Measurements from ENCODE around the gene SUN1. TPM values are rescaled to one million over a fixed set of nuclear protein-coding genes. Genes with fewer than 3 reads are reported as not detected.

The SUN1 gene
- total RNA-seq, 1 experiment from 2014 or later: 181 TPM

DNA sequence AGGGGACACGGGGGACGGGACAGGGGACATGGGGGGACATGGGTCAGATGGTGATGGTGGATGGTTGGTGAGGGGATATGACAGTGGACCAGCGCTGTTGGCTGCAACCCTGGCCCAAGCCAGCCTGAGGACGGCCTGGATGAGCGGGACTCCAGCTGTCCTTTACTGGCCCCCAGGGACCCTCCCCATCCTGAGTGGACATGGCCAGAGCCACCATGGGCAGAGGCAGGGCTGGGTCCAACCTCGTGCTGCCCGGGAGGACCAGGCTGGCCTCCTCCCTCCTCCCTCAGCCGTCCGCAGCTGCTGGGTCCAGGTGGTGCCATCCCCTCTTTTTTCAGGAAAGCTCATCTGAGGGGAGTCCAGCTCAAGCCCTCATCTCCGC lies 74.5 kb downstream of the SUN1 start:
- H4K20me1 ChIP-seq (ENCODE audit: insufficient read depth): no peaks in the 10 kb centered on the region
- H3K27ac ChIP-seq (ENCODE audit: low read depth, low read length): no peak overlapping the region
- POLR2A ChIA-PET: no interaction called here
- TF ChIP-seq JUND (IDR thresholded peaks at IDR 0.05): no peak
- TF ChIP-seq, protein P1, sequence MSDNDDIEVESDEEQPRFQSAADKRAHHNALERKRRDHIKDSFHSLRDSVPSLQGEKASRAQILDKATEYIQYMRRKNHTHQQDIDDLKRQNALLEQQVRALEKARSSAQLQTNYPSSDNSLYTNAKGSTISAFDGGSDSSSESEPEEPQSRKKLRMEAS (IDR thresholded peaks at IDR 0.05): no peak
- no peak for TF ChIP-seq YY1 (IDR thresholded peaks at IDR 0.05; ENCODE audit: extremely low read depth, insufficient replicate concordance, low read depth, low read length)
- no peak for TF ChIP-seq EZH2phosphoT487 (IDR thresholded peaks at IDR 0.05; ENCODE audit: borderline replicate concordance)
- TF ChIP-seq, protein P2, sequence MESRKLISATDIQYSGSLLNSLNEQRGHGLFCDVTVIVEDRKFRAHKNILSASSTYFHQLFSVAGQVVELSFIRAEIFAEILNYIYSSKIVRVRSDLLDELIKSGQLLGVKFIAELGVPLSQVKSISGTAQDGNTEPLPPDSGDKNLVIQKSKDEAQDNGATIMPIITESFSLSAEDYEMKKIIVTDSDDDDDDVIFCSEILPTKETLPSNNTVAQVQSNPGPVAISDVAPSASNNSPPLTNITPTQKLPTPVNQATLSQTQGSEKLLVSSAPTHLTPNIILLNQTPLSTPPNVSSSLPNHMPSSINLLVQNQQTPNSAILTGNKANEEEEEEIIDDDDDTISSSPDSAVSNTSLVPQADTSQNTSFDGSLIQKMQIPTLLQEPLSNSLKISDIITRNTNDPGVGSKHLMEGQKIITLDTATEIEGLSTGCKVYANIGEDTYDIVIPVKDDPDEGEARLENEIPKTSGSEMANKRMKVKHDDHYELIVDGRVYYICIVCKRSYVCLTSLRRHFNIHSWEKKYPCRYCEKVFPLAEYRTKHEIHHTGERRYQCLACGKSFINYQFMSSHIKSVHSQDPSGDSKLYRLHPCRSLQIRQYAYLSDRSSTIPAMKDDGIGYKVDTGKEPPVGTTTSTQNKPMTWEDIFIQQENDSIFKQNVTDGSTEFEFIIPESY (IDR thresholded peaks at IDR 0.05; ENCODE audit: extremely low read depth, insufficient replicate concordance, low read length): no peak
- TF ChIP-seq SP1 (IDR thresholded peaks at IDR 0.05; ENCODE audit: low read depth): no peak
- no peak for TF ChIP-seq POLR2A (IDR thresholded peaks at IDR 0.05; ENCODE audit: borderline replicate concordance, extremely low read depth, insufficient read depth, insufficient read length)
- TF ChIP-seq, protein P3, sequence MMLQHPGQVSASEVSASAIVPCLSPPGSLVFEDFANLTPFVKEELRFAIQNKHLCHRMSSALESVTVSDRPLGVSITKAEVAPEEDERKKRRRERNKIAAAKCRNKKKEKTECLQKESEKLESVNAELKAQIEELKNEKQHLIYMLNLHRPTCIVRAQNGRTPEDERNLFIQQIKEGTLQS (IDR thresholded peaks at IDR 0.05): no peak
- TF ChIP-seq EZH2 (IDR thresholded peaks at IDR 0.05): no peak
- TF ChIP-seq, protein P4, sequence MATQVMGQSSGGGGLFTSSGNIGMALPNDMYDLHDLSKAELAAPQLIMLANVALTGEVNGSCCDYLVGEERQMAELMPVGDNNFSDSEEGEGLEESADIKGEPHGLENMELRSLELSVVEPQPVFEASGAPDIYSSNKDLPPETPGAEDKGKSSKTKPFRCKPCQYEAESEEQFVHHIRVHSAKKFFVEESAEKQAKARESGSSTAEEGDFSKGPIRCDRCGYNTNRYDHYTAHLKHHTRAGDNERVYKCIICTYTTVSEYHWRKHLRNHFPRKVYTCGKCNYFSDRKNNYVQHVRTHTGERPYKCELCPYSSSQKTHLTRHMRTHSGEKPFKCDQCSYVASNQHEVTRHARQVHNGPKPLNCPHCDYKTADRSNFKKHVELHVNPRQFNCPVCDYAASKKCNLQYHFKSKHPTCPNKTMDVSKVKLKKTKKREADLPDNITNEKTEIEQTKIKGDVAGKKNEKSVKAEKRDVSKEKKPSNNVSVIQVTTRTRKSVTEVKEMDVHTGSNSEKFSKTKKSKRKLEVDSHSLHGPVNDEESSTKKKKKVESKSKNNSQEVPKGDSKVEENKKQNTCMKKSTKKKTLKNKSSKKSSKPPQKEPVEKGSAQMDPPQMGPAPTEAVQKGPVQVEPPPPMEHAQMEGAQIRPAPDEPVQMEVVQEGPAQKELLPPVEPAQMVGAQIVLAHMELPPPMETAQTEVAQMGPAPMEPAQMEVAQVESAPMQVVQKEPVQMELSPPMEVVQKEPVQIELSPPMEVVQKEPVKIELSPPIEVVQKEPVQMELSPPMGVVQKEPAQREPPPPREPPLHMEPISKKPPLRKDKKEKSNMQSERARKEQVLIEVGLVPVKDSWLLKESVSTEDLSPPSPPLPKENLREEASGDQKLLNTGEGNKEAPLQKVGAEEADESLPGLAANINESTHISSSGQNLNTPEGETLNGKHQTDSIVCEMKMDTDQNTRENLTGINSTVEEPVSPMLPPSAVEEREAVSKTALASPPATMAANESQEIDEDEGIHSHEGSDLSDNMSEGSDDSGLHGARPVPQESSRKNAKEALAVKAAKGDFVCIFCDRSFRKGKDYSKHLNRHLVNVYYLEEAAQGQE (IDR thresholded peaks at IDR 0.05; ENCODE audit: low read depth): no peak
- TF ChIP-seq, protein P5, sequence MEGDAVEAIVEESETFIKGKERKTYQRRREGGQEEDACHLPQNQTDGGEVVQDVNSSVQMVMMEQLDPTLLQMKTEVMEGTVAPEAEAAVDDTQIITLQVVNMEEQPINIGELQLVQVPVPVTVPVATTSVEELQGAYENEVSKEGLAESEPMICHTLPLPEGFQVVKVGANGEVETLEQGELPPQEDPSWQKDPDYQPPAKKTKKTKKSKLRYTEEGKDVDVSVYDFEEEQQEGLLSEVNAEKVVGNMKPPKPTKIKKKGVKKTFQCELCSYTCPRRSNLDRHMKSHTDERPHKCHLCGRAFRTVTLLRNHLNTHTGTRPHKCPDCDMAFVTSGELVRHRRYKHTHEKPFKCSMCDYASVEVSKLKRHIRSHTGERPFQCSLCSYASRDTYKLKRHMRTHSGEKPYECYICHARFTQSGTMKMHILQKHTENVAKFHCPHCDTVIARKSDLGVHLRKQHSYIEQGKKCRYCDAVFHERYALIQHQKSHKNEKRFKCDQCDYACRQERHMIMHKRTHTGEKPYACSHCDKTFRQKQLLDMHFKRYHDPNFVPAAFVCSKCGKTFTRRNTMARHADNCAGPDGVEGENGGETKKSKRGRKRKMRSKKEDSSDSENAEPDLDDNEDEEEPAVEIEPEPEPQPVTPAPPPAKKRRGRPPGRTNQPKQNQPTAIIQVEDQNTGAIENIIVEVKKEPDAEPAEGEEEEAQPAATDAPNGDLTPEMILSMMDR (IDR thresholded peaks at IDR 0.05 in 2 of 3, conservative IDR thresholded peaks at IDR 0.05 in 1 of 3; ENCODE audit: borderline replicate concordance in 1 of 3, insufficient read depth in 1 of 3, low read depth in 2 of 3, low read length in 2 of 3): no peak
- TF ChIP-seq ZFX (IDR thresholded peaks at IDR 0.05): no peak
- no peak for TF ChIP-seq FOSL1 (IDR thresholded peaks at IDR 0.05; ENCODE audit: low read depth)
- no peak for TF ChIP-seq RAD21 (IDR thresholded peaks at IDR 0.05; ENCODE audit: low read depth)
- TF ChIP-seq ELF1 (IDR thresholded peaks at IDR 0.05; ENCODE audit: borderline replicate concordance, low read depth): no peak
- TF ChIP-seq CBX3 (IDR thresholded peaks at IDR 0.05; ENCODE audit: low read depth): no peak
- TF ChIP-seq POLR2AphosphoS5 (IDR thresholded peaks at IDR 0.05; ENCODE audit: low read depth, low read length): no peak
- no peak for TF ChIP-seq CEBPB (IDR thresholded peaks at IDR 0.05; ENCODE audit: low read depth)
- ATAC-seq (no peak), DNase-seq (ENCODE audit: low read depth, low spot score) (no peak)
- no peak overlapping the region for H3K9ac ChIP-seq (ENCODE audit: low read length)
- peaks cover 4 to 15% of the 10 kb centered on the region in 2 experiments for H3K4me1 ChIP-seq (ENCODE audit: control insufficient read depth in 1 of 2, insufficient read depth in 2 of 2, low read length in 2 of 2)
- no TSS peak for BruUV-seq (replicated peaks)
- no peaks in the 10 kb centered on the region for H3K9me2 ChIP-seq (ENCODE audit: insufficient read depth)
- H3K4me3 ChIP-seq (replicated peaks in 1 of 2; ENCODE audit: low read depth in 1 of 2, low read length in 2 of 2): no peak overlapping the region
- no peaks in the 10 kb centered on the region for H3K36me3 ChIP-seq (ENCODE audit: control insufficient read depth in 1 of 2, insufficient read depth in 2 of 2, low read length in 2 of 2)
- H3K27me3 ChIP-seq (ENCODE audit: insufficient read depth, low read length): 0 out of 2 replicates have a peak, but pooled peaks cover 2% of the 10 kb centered on the region
- no peak overlapping the region for H3K4me2 ChIP-seq (ENCODE audit: low read length)
- CTCF ChIA-PET: no interaction called here
- no peak overlapping the region for H2AFZ ChIP-seq (ENCODE audit: low read depth, low read length, poor library complexity, severe bottlenecking)
- no peaks in the 10 kb centered on the region for H3K9me3 ChIP-seq (ENCODE audit: control insufficient read depth in 1 of 2, insufficient read depth in 1 of 2, low read depth in 1 of 2, low read length in 2 of 2)
- intact Hi-C loops (cut with micrococcal nuclease): loop anchor here (10.0 kb wide), 1 partner anchor 158 kb away; no protein-coding TSS in a partner anchor
- no peaks in the 10 kb centered on the region for H3K79me2 ChIP-seq (ENCODE audit: insufficient read depth, low read length)
- RAD21 ChIA-PET (ENCODE audit: low non-redundant PET in 1 of 2, low total read pairs in 2 of 2, uncharacterized antibody in 2 of 2, unreplicated experiment in 2 of 2): no interaction called here
